ENCODE data around the gene AZU1.

Gene AZU1

DNA sequence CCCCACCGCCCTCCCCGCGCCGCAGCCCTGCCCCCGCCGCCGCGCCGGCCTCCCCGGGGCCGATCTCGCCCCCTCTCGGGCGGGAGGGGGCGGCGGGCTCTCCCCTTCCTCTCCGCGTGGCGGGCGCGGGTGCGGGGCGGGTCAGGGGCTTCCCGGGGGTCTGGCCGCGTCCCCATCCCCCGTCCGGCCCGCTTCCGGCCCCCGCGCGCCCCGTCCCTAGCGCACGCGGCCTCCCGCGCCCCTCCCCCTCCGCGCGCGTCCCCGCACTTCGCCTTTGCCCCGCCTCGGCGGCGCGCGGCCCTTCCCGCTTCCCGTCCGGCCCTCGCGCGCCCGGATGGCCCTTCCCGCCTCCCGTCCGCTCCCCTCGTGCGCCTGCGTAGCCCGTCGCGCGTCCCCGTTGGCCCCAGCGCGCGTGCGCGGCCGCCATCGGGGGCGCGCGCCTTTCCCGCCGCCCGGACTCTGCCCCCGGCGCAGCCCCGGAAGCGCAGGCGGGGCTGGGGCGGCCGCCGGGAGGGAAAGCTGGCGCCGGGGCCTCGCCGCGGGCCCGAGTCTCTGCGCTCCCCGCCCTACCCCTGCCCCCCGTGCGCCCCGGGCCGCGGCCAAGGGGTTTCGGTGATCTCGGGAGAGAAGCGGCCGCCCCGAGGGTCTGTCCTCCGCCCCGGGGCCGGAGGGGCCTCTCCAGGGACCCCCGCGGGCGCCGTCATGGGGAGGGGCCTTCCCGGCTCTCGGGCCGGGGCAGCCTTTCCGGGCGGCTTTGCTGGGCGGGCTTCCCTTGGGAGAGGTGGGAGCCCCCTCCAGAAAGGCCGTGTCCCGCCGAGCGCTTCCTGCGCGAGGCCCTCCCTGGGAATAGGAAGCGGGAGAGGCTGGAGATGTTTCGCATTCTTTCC lies 29.9 kb upstream of the AZU1 start:
- peak; percentile 92 for DNase-seq (ENCODE audit: low spot score)

GRCh38 chr19:798415-799075 lies 29.1 kb upstream of the AZU1 start:
- DNase-seq (ENCODE audit: low spot score), result no peak

DNA sequence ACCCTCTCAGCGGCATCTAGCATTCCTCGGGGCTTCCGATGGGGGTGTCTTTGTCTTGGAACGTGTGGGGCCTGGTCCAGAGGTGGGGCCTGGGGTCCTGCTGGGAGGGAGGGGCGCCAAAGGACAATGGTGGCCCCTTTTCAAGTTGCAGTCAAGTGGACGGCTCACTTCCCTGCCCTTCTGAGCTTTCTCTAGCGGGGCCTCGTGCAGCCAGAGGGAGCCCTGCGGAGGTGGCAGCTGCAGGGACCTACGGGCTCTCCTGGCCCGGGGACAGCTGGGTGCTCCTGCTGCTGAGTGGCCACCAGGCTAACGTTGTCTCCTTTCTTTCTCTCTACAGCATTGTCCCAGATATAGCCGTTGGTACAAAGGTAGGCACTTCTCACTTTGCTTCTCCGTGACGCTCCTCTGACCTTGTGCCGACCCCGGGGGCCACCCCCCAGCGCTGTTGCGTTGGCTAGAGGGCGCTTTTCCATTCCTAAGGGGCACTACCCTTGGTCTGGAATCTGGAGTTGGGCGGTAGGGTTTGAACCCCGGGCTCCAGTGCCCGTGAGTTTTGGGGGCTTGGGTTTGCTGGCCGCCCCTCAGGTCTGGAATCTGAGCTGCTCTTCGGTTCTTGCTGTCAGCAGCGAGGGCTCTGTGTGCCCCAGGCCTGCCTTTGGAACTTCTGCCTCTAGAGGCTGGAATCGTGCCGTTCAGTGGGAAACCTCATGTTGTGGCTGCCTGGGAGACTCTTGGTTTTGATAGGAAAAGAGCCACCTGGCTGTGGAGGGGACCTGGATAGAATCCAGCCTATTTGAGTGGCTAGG lies 28.4 kb upstream of the AZU1 start:
- DNase-seq (ENCODE audit: low spot score), result peak; percentile 70

- no peak for DNase-seq (ENCODE audit: low spot score)
These were observed 27.1 kb upstream of the AZU1 start for GRCh38 chr19:800360-801029.

DNA sequence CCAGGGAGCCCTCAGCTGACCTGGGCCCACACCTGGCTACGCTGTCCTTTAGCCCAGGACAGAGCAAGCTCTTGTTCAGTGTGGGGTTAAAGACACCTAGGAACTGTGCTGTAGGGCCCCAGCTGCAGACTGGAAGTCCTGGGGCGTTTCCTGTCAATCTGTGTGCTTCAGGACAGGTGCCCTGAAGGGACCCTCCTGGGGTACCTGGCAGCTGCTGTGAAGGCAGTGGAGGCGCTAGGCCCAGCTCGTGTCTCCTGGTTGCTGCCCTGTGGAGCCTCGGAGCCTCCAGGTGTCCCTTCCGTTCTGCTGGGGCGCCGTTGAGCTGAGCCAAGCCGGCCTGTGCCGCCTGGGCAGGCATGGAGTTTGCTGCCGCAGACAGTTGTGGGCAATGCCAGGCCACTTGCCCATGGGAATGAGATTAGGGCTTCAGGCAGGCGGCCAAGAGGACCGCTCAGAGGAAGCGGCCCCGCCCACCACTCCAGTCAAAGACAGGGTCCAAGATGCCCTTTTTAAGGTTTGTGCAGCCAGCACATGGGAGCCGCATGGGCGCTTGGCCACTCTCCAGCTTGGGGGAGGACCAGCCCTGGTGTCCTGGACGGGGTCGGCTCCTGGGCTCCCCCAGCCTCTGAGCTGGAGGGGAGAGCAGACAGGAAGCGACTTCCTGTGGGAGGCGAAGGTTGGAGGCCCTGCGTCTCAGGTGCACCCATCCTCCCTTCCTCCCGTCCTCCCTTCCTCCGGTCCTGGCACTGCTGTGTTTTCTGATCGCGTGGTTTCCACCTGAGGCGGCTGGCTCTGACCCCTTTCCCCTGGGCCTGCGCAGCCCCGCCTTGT lies 26.4 kb upstream of the AZU1 start:
- DNase-seq (ENCODE audit: low spot score), result no peak

- DNase-seq (ENCODE audit: low spot score), result no peak
These were observed 25.7 kb upstream of the AZU1 start for GRCh38 chr19:801861-802497.

DNA sequence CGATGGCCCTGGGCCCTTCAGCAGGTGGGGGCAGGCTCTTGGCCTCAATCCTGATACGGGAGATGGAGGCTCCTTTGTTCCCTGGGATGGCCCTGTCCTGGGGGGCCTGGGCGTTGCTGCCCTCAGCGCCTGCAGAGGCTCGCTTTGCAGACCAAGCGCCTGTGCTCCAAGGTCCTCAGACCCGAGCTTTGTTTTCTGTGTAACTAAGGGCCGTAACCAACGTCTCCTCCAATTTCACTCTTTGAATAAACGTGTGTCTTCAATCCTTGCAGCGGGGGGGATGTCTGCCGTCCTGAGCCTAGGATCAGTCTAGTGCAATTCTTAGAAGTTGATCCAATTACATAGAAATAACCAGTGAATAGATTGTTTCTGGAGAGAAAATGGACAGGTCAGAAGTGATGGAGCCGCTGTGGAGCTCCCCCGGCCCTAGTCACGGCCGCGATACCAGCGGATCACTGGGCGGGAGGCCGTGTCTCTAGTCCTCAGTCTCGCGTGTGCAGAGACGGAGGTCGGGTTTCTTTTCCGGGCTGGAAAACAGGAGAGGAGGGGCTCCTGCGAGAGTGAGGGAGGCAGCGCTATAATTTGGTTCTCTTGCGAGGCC lies 25.0 kb upstream of the AZU1 start:
- DNase-seq (ENCODE audit: low spot score), result no peak

- DNase-seq (ENCODE audit: low spot score), result no peak
These were observed 24.5 kb upstream of the AZU1 start for GRCh38 chr19:803099-803561.

DNA sequence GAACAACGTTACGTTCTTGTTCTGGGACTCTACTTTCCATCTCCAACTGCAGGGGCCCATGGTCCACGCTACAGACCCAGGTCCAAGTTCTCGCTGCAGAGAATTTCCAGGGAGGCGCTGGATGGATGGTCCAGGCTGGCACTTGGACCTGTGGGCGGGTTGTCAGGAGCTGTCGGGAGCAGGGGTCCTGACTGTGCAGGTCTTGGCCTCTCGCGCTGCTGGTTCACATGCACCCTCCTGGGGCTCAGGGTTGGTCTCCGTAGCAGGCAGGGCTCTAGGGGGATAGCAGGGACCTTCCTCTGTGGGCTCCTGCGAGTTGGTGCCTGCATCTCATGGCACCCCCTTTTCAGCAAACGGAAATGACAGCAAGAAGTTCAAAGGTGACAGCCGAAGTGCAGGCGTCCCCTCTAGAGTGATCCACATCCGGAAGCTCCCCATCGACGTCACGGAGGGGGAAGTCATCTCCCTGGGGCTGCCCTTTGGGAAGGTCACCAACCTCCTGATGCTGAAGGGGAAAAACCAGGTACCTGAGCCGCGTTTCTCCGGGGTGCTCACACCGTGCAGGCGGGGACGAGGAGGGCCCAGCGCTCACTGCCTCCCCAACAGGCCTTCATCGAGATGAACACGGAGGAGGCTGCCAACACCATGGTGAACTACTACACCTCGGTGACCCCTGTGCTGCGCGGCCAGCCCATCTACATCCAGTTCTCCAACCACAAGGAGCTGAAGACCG lies 23.8 kb upstream of the AZU1 start:
- no peak for DNase-seq (ENCODE audit: low spot score)

- DNase-seq (ENCODE audit: low spot score), result no peak
These were observed 23.0 kb upstream of the AZU1 start for GRCh38 chr19:804419-805165.

DNA sequence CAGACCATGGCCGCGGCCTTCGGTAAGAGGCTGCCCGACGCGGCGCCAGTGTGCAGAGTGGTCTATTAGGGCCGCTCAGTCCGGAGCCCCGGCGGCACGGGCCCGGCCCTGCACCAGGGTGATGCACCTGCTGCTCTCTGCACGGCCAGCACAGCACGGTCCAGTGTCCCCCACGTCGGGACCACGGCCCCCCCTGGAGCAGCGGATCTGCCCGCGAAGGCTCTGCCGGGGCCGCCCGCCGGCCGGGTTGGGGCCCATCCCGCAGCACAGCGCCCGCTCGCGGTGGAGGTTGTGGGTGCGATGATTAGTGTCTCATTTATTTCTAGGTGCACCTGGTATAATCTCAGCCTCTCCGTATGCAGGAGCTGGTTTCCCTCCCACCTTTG lies 22.5 kb upstream of the AZU1 start:
- no peak for DNase-seq (ENCODE audit: low spot score)

- DNase-seq (ENCODE audit: low spot score), result no peak
These were observed 21.8 kb upstream of the AZU1 start for GRCh38 chr19:805600-806550.

- no peak for DNase-seq (ENCODE audit: low spot score)
These were observed 20.7 kb upstream of the AZU1 start for GRCh38 chr19:806815-807421.

- DNase-seq (ENCODE audit: low spot score), result no peak
These were observed 19.8 kb upstream of the AZU1 start for GRCh38 chr19:807627-808422.

DNA sequence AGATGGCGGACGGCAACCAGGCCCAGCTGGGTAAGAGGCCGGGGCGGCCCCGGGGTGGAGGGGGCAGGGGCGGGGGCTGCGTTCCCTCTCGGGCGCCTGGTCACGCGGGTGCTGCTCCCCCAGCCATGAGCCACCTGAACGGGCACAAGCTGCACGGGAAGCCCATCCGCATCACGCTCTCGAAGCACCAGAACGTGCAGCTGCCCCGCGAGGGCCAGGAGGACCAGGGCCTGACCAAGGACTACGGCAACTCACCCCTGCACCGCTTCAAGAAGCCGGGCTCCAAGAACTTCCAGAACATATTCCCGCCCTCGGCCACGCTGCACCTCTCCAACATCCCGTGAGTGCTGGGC lies 19.2 kb upstream of the AZU1 start:
- DNase-seq (ENCODE audit: low spot score), result no peak

DNA sequence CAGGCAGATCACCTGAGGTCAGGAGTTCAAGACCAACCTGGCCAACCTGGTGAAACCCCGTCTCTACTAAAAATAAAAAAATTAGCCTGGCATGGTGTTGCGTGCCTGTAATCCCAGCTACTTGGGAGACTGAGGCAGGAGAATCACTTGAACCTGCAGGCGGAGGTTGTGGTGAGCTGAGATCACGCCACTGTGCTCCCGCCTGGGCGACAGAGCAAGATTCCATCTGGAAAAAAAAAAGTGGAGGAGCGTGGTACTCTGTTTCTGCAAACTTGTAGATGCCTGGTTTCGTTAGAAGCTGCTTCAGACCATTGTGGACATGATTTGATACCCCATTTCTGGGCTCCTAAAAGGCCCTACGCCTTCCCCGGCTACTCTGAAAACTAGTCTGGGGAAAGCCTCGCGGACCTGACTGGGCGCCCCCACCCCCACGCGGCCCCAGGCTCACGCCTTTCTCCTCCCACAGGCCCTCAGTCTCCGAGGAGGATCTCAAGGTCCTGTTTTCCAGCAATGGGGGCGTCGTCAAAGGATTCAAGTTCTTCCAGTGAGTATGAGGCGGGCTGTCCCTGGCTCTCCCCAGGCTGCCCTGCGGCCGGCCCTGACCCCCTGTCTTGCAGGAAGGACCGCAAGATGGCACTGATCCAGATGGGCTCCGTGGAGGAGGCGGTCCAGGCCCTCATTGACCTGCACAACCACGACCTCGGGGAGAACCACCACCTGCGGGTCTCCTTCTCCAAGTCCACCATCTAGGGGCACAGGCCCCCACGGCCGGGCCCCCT lies 17.4 kb upstream of the AZU1 start:
- no peak for DNase-seq (ENCODE audit: low spot score)
